Epithelial cell of proximal tubule (primary cell): ENCODE measurements around the gene ITPR2. TPM values are rescaled to one million over a fixed set of nuclear protein-coding genes. Genes with fewer than 3 reads are reported as not detected.

Experiments
- DNase-seq: peaks from one replicate; pipeline ENCODE4 v3.0.0-alpha.2; 2011; ENCODE audit warnings: low read depth
- H3K4me3 ChIP-seq: 2 replicates; pipeline ENCODE4 v1.5.1; 2011; ENCODE audit warnings: low read depth, mild to moderate bottlenecking, low read length
- total RNA-seq: library from RNA; depleted of rRNA; stranded (reverse); fragments of >200 nt; gene quantifications from 2 replicates; pipeline ENCODE4 v1.2.3, GENCODE V29; 2015
- TF ChIP-seq, protein P1 (sequence below): conservative IDR thresholded peaks from 2 replicates; pipeline ENCODE4 v1.5.1; 2012; ENCODE audit warnings: low read depth, mild to moderate bottlenecking, low read length

The ITPR2 gene
- total RNA-seq, 1 donor from 2014 or later: 13.5 TPM

DNA sequence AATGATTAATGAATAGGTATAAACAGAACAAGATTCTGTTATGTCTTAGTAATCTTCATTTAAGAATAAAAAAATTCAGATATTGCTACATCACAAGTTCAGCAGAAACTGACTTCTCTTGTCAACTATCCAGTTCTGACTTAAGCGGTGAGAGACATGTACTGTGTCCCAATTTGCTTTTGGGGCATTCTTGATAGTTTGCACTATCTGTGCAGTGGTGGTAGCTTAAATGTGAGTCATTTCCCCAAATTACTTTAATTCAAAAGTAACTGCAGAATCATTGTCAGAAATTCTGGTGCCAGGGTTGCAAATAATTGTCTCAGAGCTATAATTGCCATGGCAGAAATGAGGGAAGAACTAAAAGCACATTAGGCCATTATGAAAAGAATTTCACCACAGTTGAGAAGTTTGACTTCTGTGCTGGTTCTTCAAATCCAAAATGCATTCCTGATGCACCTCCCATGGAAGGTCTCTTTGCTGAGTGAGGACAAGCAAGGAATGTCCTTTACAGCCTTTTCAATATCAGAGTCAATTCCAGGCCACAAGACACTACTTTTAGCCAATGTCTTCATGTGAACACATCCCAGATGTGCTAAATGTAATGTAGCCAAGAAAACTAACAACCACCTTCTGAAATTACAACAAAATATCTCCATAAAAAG is 332.9 kb downstream of the ITPR2 start:
- TF ChIP-seq, protein P1, sequence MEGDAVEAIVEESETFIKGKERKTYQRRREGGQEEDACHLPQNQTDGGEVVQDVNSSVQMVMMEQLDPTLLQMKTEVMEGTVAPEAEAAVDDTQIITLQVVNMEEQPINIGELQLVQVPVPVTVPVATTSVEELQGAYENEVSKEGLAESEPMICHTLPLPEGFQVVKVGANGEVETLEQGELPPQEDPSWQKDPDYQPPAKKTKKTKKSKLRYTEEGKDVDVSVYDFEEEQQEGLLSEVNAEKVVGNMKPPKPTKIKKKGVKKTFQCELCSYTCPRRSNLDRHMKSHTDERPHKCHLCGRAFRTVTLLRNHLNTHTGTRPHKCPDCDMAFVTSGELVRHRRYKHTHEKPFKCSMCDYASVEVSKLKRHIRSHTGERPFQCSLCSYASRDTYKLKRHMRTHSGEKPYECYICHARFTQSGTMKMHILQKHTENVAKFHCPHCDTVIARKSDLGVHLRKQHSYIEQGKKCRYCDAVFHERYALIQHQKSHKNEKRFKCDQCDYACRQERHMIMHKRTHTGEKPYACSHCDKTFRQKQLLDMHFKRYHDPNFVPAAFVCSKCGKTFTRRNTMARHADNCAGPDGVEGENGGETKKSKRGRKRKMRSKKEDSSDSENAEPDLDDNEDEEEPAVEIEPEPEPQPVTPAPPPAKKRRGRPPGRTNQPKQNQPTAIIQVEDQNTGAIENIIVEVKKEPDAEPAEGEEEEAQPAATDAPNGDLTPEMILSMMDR: no peak
- DNase-seq: no peak
- no peak overlapping the region for H3K4me3 ChIP-seq

- TF ChIP-seq, protein P1: no peak
- DNase-seq: no peak
- H3K4me3 ChIP-seq: no peak overlapping the region
Observed at GRCh38 chr12:26496170-26496569, 336.8 kb downstream of the ITPR2 start.

DNA sequence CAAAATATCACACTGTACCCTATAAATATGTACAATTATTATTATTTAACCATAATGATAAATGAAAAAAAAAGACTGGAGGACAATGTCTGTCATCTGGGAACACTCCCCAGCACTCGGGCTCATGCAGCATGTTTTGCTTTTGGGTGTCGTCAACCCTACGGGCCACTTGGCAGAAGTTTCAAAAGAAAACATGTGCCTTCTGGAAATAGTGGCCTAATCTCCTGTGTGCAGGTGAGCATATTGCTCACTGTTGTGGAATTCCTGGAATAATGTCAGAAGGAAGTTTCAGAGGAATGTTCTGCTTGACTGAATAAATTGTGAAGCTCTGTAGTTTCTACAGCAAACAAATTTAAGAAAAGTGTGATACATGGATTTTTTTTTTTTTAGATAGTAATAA is 339.3 kb downstream of the ITPR2 start:
- TF ChIP-seq, protein P1: no peak
- peak; percentile 73 for DNase-seq
- no peak overlapping the region for H3K4me3 ChIP-seq

GRCh38 chr12:26492406-26492805 is 340.6 kb downstream of the ITPR2 start:
- TF ChIP-seq, protein P1: no peak
- H3K4me3 ChIP-seq: no peak overlapping the region
- DNase-seq: no peak

GRCh38 chr12:26489908-26490307 is 343.1 kb downstream of the ITPR2 start:
- no peak overlapping the region for H3K4me3 ChIP-seq
- TF ChIP-seq, protein P1: no peak
- no peak for DNase-seq

- DNase-seq: no peak
- TF ChIP-seq, protein P1: no peak
- H3K4me3 ChIP-seq: no peak overlapping the region
Observed at GRCh38 chr12:26488351-26488750, 344.6 kb downstream of the ITPR2 start.

- H3K4me3 ChIP-seq: no peak overlapping the region
- TF ChIP-seq, protein P1: no peak
- peak; percentile 74 for DNase-seq
Observed at GRCh38 chr12:26473291-26473690, 359.7 kb downstream of the ITPR2 start.
